Measurements from ENCODE around the gene ACLY.
A peak's percentile ranks its signal among the peaks of the same experiment; 100 is the strongest.

The ACLY gene

GRCh38 chr17:41966463-41967140 lies 47.9 kb upstream of the ACLY start, which contains the start of gene CNP (continued):
- TF ChIP-seq ZNF280D (tag by site-specific recombination; IDR thresholded peaks at IDR 0.05) (no peak), KLF17 (tag by site-specific recombination; IDR thresholded peaks at IDR 0.05) (0 out of 2 replicates have a peak, but pooled peaks have one; percentile 48), ZNF114 (tag by site-specific recombination; IDR thresholded peaks at IDR 0.05) (no peak), ZNF211 (tag by site-specific recombination; IDR thresholded peaks at IDR 0.05; ENCODE audit: low read depth) (no peak), ZNF24 (tag by site-specific recombination; IDR thresholded peaks at IDR 0.05) (no peak), ZBTB48 (tag by site-specific recombination; IDR thresholded peaks at IDR 0.05) (no peak), ZBTB49 (tag by site-specific recombination; IDR thresholded peaks at IDR 0.05; ENCODE audit: low read depth) (no peak), ZNF169 (tag by site-specific recombination; IDR thresholded peaks at IDR 0.05) (no peak), ZFP41 (tag by site-specific recombination; IDR thresholded peaks at IDR 0.05; ENCODE audit: borderline replicate concordance) (no peak), TCF7L2 (IDR thresholded peaks at IDR 0.05; ENCODE audit: borderline replicate concordance, low read depth, low read length) (no peak), ZFP3 (tag by site-specific recombination; IDR thresholded peaks at IDR 0.05; ENCODE audit: low read depth) (no peak), GLI2 (tag by site-specific recombination; IDR thresholded peaks at IDR 0.05; ENCODE audit: borderline replicate concordance, low read depth) (no peak), PRDM10 (tag by site-specific recombination; IDR thresholded peaks at IDR 0.05) (no peak), KLF1 (tag by site-specific recombination; IDR thresholded peaks at IDR 0.05) (no peak), ZNF292 (tag by site-specific recombination; IDR thresholded peaks at IDR 0.05; ENCODE audit: borderline replicate concordance, low read depth) (no peak), ZNF239 (tag by site-specific recombination; IDR thresholded peaks at IDR 0.05) (no peak), GLIS1 (tag by site-specific recombination; IDR thresholded peaks at IDR 0.05) (peak; percentile 18; the same call in 1 of the 2 replicates), ZNF843 (tag by site-specific recombination; IDR thresholded peaks at IDR 0.05) (no peak), PRDM1 (tag by site-specific recombination; IDR thresholded peaks at IDR 0.05) (no peak), TSHZ1 (tag by site-specific recombination; IDR thresholded peaks at IDR 0.05; ENCODE audit: borderline replicate concordance) (no peak), ZBTB6 (tag by site-specific recombination; IDR thresholded peaks at IDR 0.05) (no peak), ZNF777 (tag by site-specific recombination; IDR thresholded peaks at IDR 0.05; ENCODE audit: borderline replicate concordance) (no peak), ZBTB8A (tag by site-specific recombination; IDR thresholded peaks at IDR 0.05) (peak; percentile 40; the same call in 1 of the 2 replicates)

Measured in HEK293 (cell line).